Activated T-helper 17 cell treated with anti-CD3 and anti-CD28 coated beads, Interleukin-2, amount 50 U/mL, for 72 hours (primary cell): ENCODE results near the gene FAM78B. TPM values are rescaled to one million over a fixed set of nuclear protein-coding genes. Genes with fewer than 3 reads are reported as not detected.
A peak's percentile ranks its signal among the peaks of the same experiment; 100 is the strongest.

Experiments
- ATAC-seq: fragments of 150-1000 bp; cut with Tn5 transposase; replicated peaks from 2 replicates; pipeline ENCODE4 v1.10.0; 2021; ENCODE audit warnings: mild to moderate bottlenecking, moderate library complexity
- H3K27ac Mint-ChIP-seq: one replicate; pipeline ENCODE4 v1.8.0; 2022; ENCODE audit warnings: mixed read lengths
- H3K27me3 Mint-ChIP-seq: one replicate; pipeline ENCODE4 v1.8.0; 2022; ENCODE audit warnings: mixed read lengths
- H3K36me3 Mint-ChIP-seq: one replicate; pipeline ENCODE4 v1.8.0; 2022; ENCODE audit warnings: low read depth, mild to moderate bottlenecking, mixed read lengths
- H3K4me1 Mint-ChIP-seq: one replicate; pipeline ENCODE4 v1.8.0; 2022; ENCODE audit warnings: mixed read lengths
- H3K4me3 Mint-ChIP-seq: one replicate; pipeline ENCODE4 v1.8.0; 2022; ENCODE audit warnings: mild to moderate bottlenecking, mixed read lengths
- H3K9me3 Mint-ChIP-seq: one replicate; pipeline ENCODE4 v1.8.0; 2022; ENCODE audit warnings: mixed read lengths
- total RNA-seq, 2 donors: library from RNA; stranded (reverse); gene quantifications; one replicate each; pipeline ENCODE4 v1.2.3, GENCODE V29; 2022

Gene FAM78B
- total RNA-seq, 2 donors from 2014 or later, result 0.16 to 0.54 TPM

GRCh38 chr1:166119471-166119965 is 47.3 kb downstream of the FAM78B start:
- Mint-ChIP-seq H3K36me3 (no peaks in the 10 kb centered on the region), H3K27me3 (no peaks in the 10 kb centered on the region), H3K9me3 (no peaks in the 10 kb centered on the region), H3K27ac (no peak overlapping the region), H3K4me1 (no peaks in the 10 kb centered on the region), H3K4me3 (no peak overlapping the region)
- no peak for ATAC-seq

GRCh38 chr1:166117776-166118175 is 49.0 kb downstream of the FAM78B start:
- no peaks in the 10 kb centered on the region for H3K9me3 Mint-ChIP-seq
- no peak for ATAC-seq
- no peak overlapping the region for H3K27ac Mint-ChIP-seq
- no peak overlapping the region for H3K4me3 Mint-ChIP-seq
- no peaks in the 10 kb centered on the region for H3K4me1 Mint-ChIP-seq
- H3K36me3 Mint-ChIP-seq, result no peaks in the 10 kb centered on the region
- no peaks in the 10 kb centered on the region for H3K27me3 Mint-ChIP-seq

- Mint-ChIP-seq H3K27me3 (no peaks in the 10 kb centered on the region), H3K36me3 (no peaks in the 10 kb centered on the region), H3K9me3 (no peaks in the 10 kb centered on the region), H3K27ac (no peak overlapping the region), H3K4me3 (no peak overlapping the region), H3K4me1 (no peaks in the 10 kb centered on the region)
- no peak for ATAC-seq
Observed at GRCh38 chr1:166116026-166116425, 50.8 kb downstream of the FAM78B start.

GRCh38 chr1:166114419-166114818 is 52.4 kb downstream of the FAM78B start:
- no peak for ATAC-seq

GRCh38 chr1:166113630-166114029 is 53.2 kb downstream of the FAM78B start:
- ATAC-seq, result no peak
- Mint-ChIP-seq H3K4me1 (no peaks in the 10 kb centered on the region), H3K9me3 (no peaks in the 10 kb centered on the region), H3K36me3 (no peaks in the 10 kb centered on the region), H3K27me3 (no peaks in the 10 kb centered on the region), H3K27ac (no peak overlapping the region), H3K4me3 (no peak overlapping the region)

More at GRCh38 chr1:166114419-166114818, 52.4 kb downstream of the FAM78B start:
- Mint-ChIP-seq H3K9me3 (no peaks in the 10 kb centered on the region), H3K27ac (no peak overlapping the region), H3K4me3 (no peak overlapping the region), H3K4me1 (no peaks in the 10 kb centered on the region), H3K36me3 (no peaks in the 10 kb centered on the region), H3K27me3 (no peaks in the 10 kb centered on the region)

GRCh38 chr1:166113031-166113430 is 53.8 kb downstream of the FAM78B start:
- Mint-ChIP-seq H3K4me3 (no peak overlapping the region), H3K27ac (no peak overlapping the region), H3K4me1 (no peaks in the 10 kb centered on the region), H3K36me3 (no peaks in the 10 kb centered on the region), H3K9me3 (no peaks in the 10 kb centered on the region), H3K27me3 (no peaks in the 10 kb centered on the region)
- no peak for ATAC-seq

- no peaks in the 10 kb centered on the region for H3K4me1 Mint-ChIP-seq
- H3K36me3 Mint-ChIP-seq, result no peaks in the 10 kb centered on the region
- no peak overlapping the region for H3K27ac Mint-ChIP-seq
- no peaks in the 10 kb centered on the region for H3K9me3 Mint-ChIP-seq
- no peak for ATAC-seq
- no peak overlapping the region for H3K4me3 Mint-ChIP-seq
- no peaks in the 10 kb centered on the region for H3K27me3 Mint-ChIP-seq
Observed at GRCh38 chr1:166112425-166112824, 54.4 kb downstream of the FAM78B start.

GRCh38 chr1:166111430-166111829 is 55.4 kb downstream of the FAM78B start:
- Mint-ChIP-seq H3K27ac (no peak overlapping the region), H3K27me3 (no peaks in the 10 kb centered on the region), H3K36me3 (no peaks in the 10 kb centered on the region), H3K4me3 (no peak overlapping the region), H3K4me1 (no peaks in the 10 kb centered on the region), H3K9me3 (peaks cover 3% of the 10 kb centered on the region)
- no peak for ATAC-seq

GRCh38 chr1:166090244-166090643 is 76.6 kb downstream of the FAM78B start:
- Mint-ChIP-seq H3K4me1 (peaks cover 4% of the 10 kb centered on the region), H3K27me3 (peaks cover 3% of the 10 kb centered on the region), H3K4me3 (no peak overlapping the region), H3K36me3 (no peaks in the 10 kb centered on the region), H3K27ac (no peak overlapping the region), H3K9me3 (no peaks in the 10 kb centered on the region)
- no peak for ATAC-seq

GRCh38 chr1:166089804-166090203 is 77.0 kb downstream of the FAM78B start:
- no peak overlapping the region for H3K4me3 Mint-ChIP-seq
- H3K9me3 Mint-ChIP-seq, result no peaks in the 10 kb centered on the region
- no peaks in the 10 kb centered on the region for H3K36me3 Mint-ChIP-seq
- peaks cover 4% of the 10 kb centered on the region for H3K4me1 Mint-ChIP-seq
- no peak overlapping the region for H3K27ac Mint-ChIP-seq
- ATAC-seq, result no peak
- H3K27me3 Mint-ChIP-seq, result peaks cover 3% of the 10 kb centered on the region

- no peak overlapping the region for H3K27ac Mint-ChIP-seq
- peaks cover 12% of the 10 kb centered on the region for H3K4me1 Mint-ChIP-seq
- no peak for ATAC-seq
- peaks cover 3% of the 10 kb centered on the region for H3K27me3 Mint-ChIP-seq
- H3K36me3 Mint-ChIP-seq, result no peaks in the 10 kb centered on the region
- H3K9me3 Mint-ChIP-seq, result no peaks in the 10 kb centered on the region
- no peak overlapping the region for H3K4me3 Mint-ChIP-seq
Observed at GRCh38 chr1:166088572-166088955, 78.2 kb downstream of the FAM78B start.

- no peak for ATAC-seq
Observed at GRCh38 chr1:166087734-166088571, 78.8 kb downstream of the FAM78B start.

GRCh38 chr1:166086113-166086883 is 80.5 kb downstream of the FAM78B start:
- ATAC-seq, result no peak
- no peak overlapping the region for H3K4me3 Mint-ChIP-seq
- no peaks in the 10 kb centered on the region for H3K9me3 Mint-ChIP-seq
- H3K36me3 Mint-ChIP-seq, result no peaks in the 10 kb centered on the region
- peaks cover 13% of the 10 kb centered on the region for H3K4me1 Mint-ChIP-seq
- H3K27ac Mint-ChIP-seq, result no peak overlapping the region
- H3K27me3 Mint-ChIP-seq, result peaks cover 7% of the 10 kb centered on the region

More at GRCh38 chr1:166087734-166088571, 78.8 kb downstream of the FAM78B start:
- Mint-ChIP-seq H3K36me3 (no peaks in the 10 kb centered on the region), H3K4me1 (peaks cover 12% of the 10 kb centered on the region), H3K27ac (no peak overlapping the region), H3K27me3 (peaks cover 3% of the 10 kb centered on the region), H3K9me3 (no peaks in the 10 kb centered on the region), H3K4me3 (no peak overlapping the region)

- no peak for ATAC-seq
- no peaks in the 10 kb centered on the region for H3K9me3 Mint-ChIP-seq
- H3K4me3 Mint-ChIP-seq, result peak overlapping the region; percentile 42
- H3K4me1 Mint-ChIP-seq, result peaks cover 17% of the 10 kb centered on the region
- peaks cover 7% of the 10 kb centered on the region for H3K27me3 Mint-ChIP-seq
- no peak overlapping the region for H3K27ac Mint-ChIP-seq
- H3K36me3 Mint-ChIP-seq, result no peaks in the 10 kb centered on the region
Observed at GRCh38 chr1:166084613-166085012, 82.2 kb downstream of the FAM78B start.

- Mint-ChIP-seq H3K9me3 (no peaks in the 10 kb centered on the region), H3K4me1 (peaks cover 13% of the 10 kb centered on the region), H3K27me3 (peaks cover 4% of the 10 kb centered on the region), H3K4me3 (peak overlapping the region; percentile 42), H3K27ac (peak overlapping the region; percentile 13), H3K36me3 (no peaks in the 10 kb centered on the region)
- ATAC-seq, result peak; percentile 90
Observed at GRCh38 chr1:166083887-166084286, 82.9 kb downstream of the FAM78B start.
